K562 (cell line): ENCODE results near the gene PDGFA. TPM values are rescaled to one million over a fixed set of nuclear protein-coding genes. Genes with fewer than 3 reads are reported as not detected.

Experiments used
- ATAC-seq: fragments of 200-7000 bp; cut with Tn5 transposase; 3 replicates; pipeline ENCODE4 v1.9.1; 2020; ENCODE audit warnings: moderate library complexity
- BruUV-seq: library from RNA; stranded (reverse); fragments of 400-500 nt; replicated peaks from 2 replicates; lab custom pipeline; 2021; lab: Mats Ljungman, UMichigan
- CTCF ChIA-PET: fragments of 300-600 bp; formaldehyde crosslinking; extraction: SDS; loops from one replicate; lab custom pipeline; 2021; ENCODE audit warnings: low intra/inter-chr PET ratio; lab: Yijun Ruan, JAX
- POLR2A ChIA-PET: fragments of 300-600, 350-650 bp; sonication (Branson Sonifier 250); formaldehyde crosslinking; extraction: SDS; loops from one replicate; lab custom pipeline; 2021; ENCODE audit warnings: antibody characterized with exemption, inconsistent platforms; lab: Yijun Ruan, JAX
- DNase-seq, 4 experiments: peaks; one replicate each; pipeline versions ENCODE4 v3.0.0 to v3.0.0-alpha.2; 2011 to 2018; ENCODE audit warnings: low spot score in 3 of 4, mixed read lengths in 3 of 4; ENCODE audit errors: extremely low read depth in 1 of 4
- FAIRE-seq: peaks from 2 replicates; lab custom pipeline; 2011; peaks lifted over from hg19 to GRCh38; lab: Jason Lieb, UNC
- H2AFZ ChIP-seq: 2 replicates; pipeline ENCODE4 v1.6.0; 2011; ENCODE audit warnings: low read depth, low read length, control low read depth, inconsistent platforms
- H3K27ac ChIP-seq: fragments of 200-600 bp; 3 replicates; pipeline ENCODE4 v1.8.0; 2011; ENCODE audit warnings: low read depth, mild to moderate bottlenecking, control low read depth, inconsistent platforms, low read length, moderate library complexity, mixed read lengths; ENCODE audit errors: extremely low read depth
- H3K27me3 ChIP-seq, 2 experiments: fragments of 300-600 bp in 1 of 2; 2 replicates in 1 of 2; 3 replicates in 1 of 2; pipeline versions ENCODE4 v1.6.0 to v1.8.0; 2011; ENCODE audit warnings: inconsistent platforms in 2 of 2, low read length in 2 of 2, mild to moderate bottlenecking in 1 of 2, mixed read lengths in 1 of 2, moderate library complexity in 1 of 2; ENCODE audit not compliant: control insufficient read depth in 2 of 2, insufficient read depth in 2 of 2
- H3K36me3 ChIP-seq: fragments of 300-600 bp; 3 replicates; pipeline ENCODE4 v1.8.0; 2011; ENCODE audit warnings: mild to moderate bottlenecking, low read length, inconsistent platforms; ENCODE audit not compliant: control insufficient read depth, insufficient read depth
- H3K4me1 ChIP-seq, 2 experiments: fragments of 200-600 bp in 1 of 2; replicated peaks in 1 of 2; 2 replicates in 1 of 2; 3 replicates in 1 of 2; pipeline versions ENCODE4 v1.5.1 to v1.8.0; 2011; ENCODE audit warnings: inconsistent platforms in 2 of 2, low read length in 2 of 2, mild to moderate bottlenecking in 1 of 2, mixed read lengths in 1 of 2, moderate library complexity in 1 of 2; ENCODE audit not compliant: control insufficient read depth in 2 of 2, insufficient read depth in 2 of 2
- H3K4me2 ChIP-seq: 2 replicates; pipeline ENCODE4 v1.6.1; 2011; ENCODE audit warnings: low read length, control low read depth, inconsistent platforms, mixed read lengths; ENCODE audit not compliant: insufficient read depth
- H3K4me3 ChIP-seq: fragments of 200-600 bp; sonication (generic), shearing (Covaris generic); 2 replicates; pipeline ENCODE4 v1.5.1; 2016; ENCODE audit warnings: control low read depth, inconsistent platforms
- H3K79me2 ChIP-seq: fragments of 200-600 bp; 3 replicates; pipeline ENCODE4 v1.8.0; 2011; ENCODE audit warnings: low read length, inconsistent platforms; ENCODE audit not compliant: control insufficient read depth, insufficient read depth
- H3K9ac ChIP-seq, 2 experiments: 2 replicates each; pipeline versions ENCODE4 v1.6.0 to v1.6.1; 2011; ENCODE audit warnings: low read depth in 2 of 2, low read length in 2 of 2, control low read depth in 1 of 2, inconsistent platforms in 1 of 2, mild to moderate bottlenecking in 1 of 2, mixed read lengths in 1 of 2; ENCODE audit not compliant: insufficient read depth in 1 of 2
- H3K9me1 ChIP-seq: one replicate; pipeline ENCODE4 v1.6.0; 2011; ENCODE audit warnings: inconsistent platforms, mild to moderate bottlenecking, low read length, moderate library complexity; ENCODE audit not compliant: control insufficient read depth, insufficient read depth
- H3K9me3 ChIP-seq: replicated peaks from 2 replicates; pipeline ENCODE4 v1.5.1; 2011; ENCODE audit warnings: low read depth, low read length, inconsistent platforms; ENCODE audit not compliant: control insufficient read depth, insufficient read depth
- H4K20me1 ChIP-seq: replicated peaks from 2 replicates; pipeline ENCODE4 v1.6.1; 2011; ENCODE audit warnings: low read length, inconsistent platforms, mixed read lengths; ENCODE audit not compliant: control insufficient read depth, insufficient read depth
- CHD1 ChIP-seq: fragments of 200-600 bp; sonication (generic); IDR thresholded peaks from one replicate; pipeline ENCODE4 v1.6.1; 2012; ENCODE audit warnings: mild to moderate bottlenecking, moderate library complexity, low read length, inconsistent platforms
- DPF2 ChIP-seq: fragments of 450-650 bp; IDR thresholded peaks from 2 replicates; pipeline ENCODE4 v1.6.1; 2016
- EHMT2 ChIP-seq: fragments of 450-650 bp; IDR thresholded peaks from 2 replicates; pipeline ENCODE4 v1.6.1; 2018; ENCODE audit warnings: antibody characterized with exemption
- KDM1A ChIP-seq, 2 experiments: fragments of 450-650 bp; IDR thresholded peaks; 2 replicates each; pipeline ENCODE4 v1.6.1; 2016; ENCODE audit warnings: mild to moderate bottlenecking in 2 of 2
- KLF1 ChIP-seq: fragments of 450-650 bp; IDR thresholded peaks from 2 replicates; pipeline ENCODE4 v1.6.1; 2016; ENCODE audit warnings: missing genetic modification characterization, missing compliant biosample characterization
- MTA1 ChIP-seq: fragments of 450-650 bp; IDR thresholded peaks from 2 replicates; pipeline ENCODE4 v1.6.1; 2017; ENCODE audit warnings: borderline replicate concordance
- TCFL5 ChIP-seq: fragments of 250-450 bp; sonication (Bioruptor Pico); conservative IDR thresholded peaks from 2 replicates; pipeline ENCODE4 v1.6.1; 2021; ENCODE audit warnings: mild to moderate bottlenecking, moderate library complexity, matching md5 sums
- ZNF146 ChIP-seq: IDR thresholded peaks from one replicate; pipeline ENCODE4 v1.6.1; 2018; ENCODE audit warnings: missing compliant biosample characterization; ENCODE audit not compliant: unreplicated experiment
- ZNF174 ChIP-seq: fragments of 250-450 bp; sonication (Bioruptor Pico); IDR thresholded peaks from 2 replicates; pipeline ENCODE4 v1.4.0; 2020; ENCODE audit warnings: mild to moderate bottlenecking
- ZNF3 ChIP-seq: fragments of 250-450 bp; sonication (Bioruptor Pico); IDR thresholded peaks from 2 replicates; pipeline ENCODE4 v1.5.0; 2021; ENCODE audit warnings: mild to moderate bottlenecking, moderate library complexity
- WGBS: fragments of 100-300 bp; shearing (Covaris generic); methylation state at CpG from one replicate; pipeline ENCODE4 v1.1.6; 2016; ENCODE audit warnings: low coverage, mixed read lengths; ENCODE audit not compliant: insufficient coverage; ENCODE audit errors: missing lambda C conversion rate; 5-methylcytosine and 5-hydroxymethylcytosine counted together
- in situ Hi-C: fragments of 300-500 bp; cut with MboI; formaldehyde crosslinking; loops from 4 replicates; pipeline ENCODE4 v1.15.0; 2018; ENCODE audit warnings: inconsistent platforms, mixed read lengths
- intact Hi-C: fragments of 100-400 bp; cut with micrococcal nuclease; formaldehyde crosslinking; loops from 2 replicates; pipeline ENCODE4 v1.14.2; 2022
- polyA plus RNA-seq, 8 experiments: library from polyadenylated mRNA; depleted of rRNA in 4 of 8; stranded (reverse) in 5 of 8; unstranded in 3 of 8; fragments of >200 nt; fragmentation: Nextera tagmentation in 2 of 8; fragmentation: Illumina TruSeq in 1 of 8; extraction: Ambion mirVana in 2 of 8; extraction: Trizol in 1 of 8; gene quantifications; 2 replicates each; pipeline versions ENCODE4 v1.2.1 to v1.2.3, GENCODE V29; 2011 to 2014; ENCODE audit warnings: inconsistent platforms in 1 of 8, missing spikeins in 1 of 8
- total RNA-seq, 7 experiments: library from RNA; depleted of rRNA in 6 of 7; stranded (reverse); fragments of >200 nt in 6 of 7; fragmentation: Illumina TruSeq in 2 of 7; extraction: Trizol in 2 of 7; gene quantifications; 2 replicates each; pipeline versions ENCODE4 v1.2.1 to v1.2.3, GENCODE V29; 2011 to 2021; ENCODE audit warnings: low replicate concordance in 1 of 7
- TF ChIP-seq, protein P1 (sequence below): fragments of 450-650 bp; formaldehyde crosslinking; IDR thresholded peaks from 2 replicates; pipeline ENCODE4 v1.4.0; 2022; ENCODE audit warnings: missing genetic modification characterization

The PDGFA gene
- total and polyA plus RNA-seq, 9 of the 15 experiments (the other 6 are each of a cell fraction or from before 2014, with no cell fraction given), result 2.5 to 10.2 (median 4.6) TPM

- ChIA-PET CTCF (no interaction called here), POLR2A (no interaction called here)
- Histone ChIP-seq H2AFZ (no peak overlapping the region), H3K36me3 (no peaks in the 10 kb centered on the region; the same call in 2 of the 3 replicates), H3K9ac (no peak overlapping the region), H3K9me3 (no peaks in the 10 kb centered on the region), H3K27ac (no peak overlapping the region), H3K9me1 (no peaks in the 10 kb centered on the region), H3K4me1 (peaks cover 0 to 29% of the 10 kb centered on the region in 2 experiments; a peak in 2 of 5 replicates), H3K4me2 (no peak overlapping the region), H3K27me3 (no peaks in the 10 kb centered on the region), H4K20me1 (no peaks in the 10 kb centered on the region), H3K4me3 (no peak overlapping the region), H3K79me2 (no peaks in the 10 kb centered on the region)
- WGBS, result 82% methylated on average over 2 of the region's 3 CpGs
- TF ChIP-seq CHD1 (no peak), DPF2 (no peak), EHMT2 (0 out of 2 replicates have a peak, but pooled peaks have one; percentile 18), KLF1 (tag) (no peak), ZNF146 (CRISPR knock-in tag) (peak; percentile 62), MTA1 (no peak), ZNF3 (CRISPR knock-in tag) (no peak), TCFL5 (CRISPR knock-in tag) (no peak), ZNF174 (CRISPR knock-in tag) (no peak), KDM1A (IDR thresholded peaks at IDR 0.05) (peak in 1 of 2 experiments; percentile 44; a peak in 2 of 4 replicates)
- TF ChIP-seq, protein P1, sequence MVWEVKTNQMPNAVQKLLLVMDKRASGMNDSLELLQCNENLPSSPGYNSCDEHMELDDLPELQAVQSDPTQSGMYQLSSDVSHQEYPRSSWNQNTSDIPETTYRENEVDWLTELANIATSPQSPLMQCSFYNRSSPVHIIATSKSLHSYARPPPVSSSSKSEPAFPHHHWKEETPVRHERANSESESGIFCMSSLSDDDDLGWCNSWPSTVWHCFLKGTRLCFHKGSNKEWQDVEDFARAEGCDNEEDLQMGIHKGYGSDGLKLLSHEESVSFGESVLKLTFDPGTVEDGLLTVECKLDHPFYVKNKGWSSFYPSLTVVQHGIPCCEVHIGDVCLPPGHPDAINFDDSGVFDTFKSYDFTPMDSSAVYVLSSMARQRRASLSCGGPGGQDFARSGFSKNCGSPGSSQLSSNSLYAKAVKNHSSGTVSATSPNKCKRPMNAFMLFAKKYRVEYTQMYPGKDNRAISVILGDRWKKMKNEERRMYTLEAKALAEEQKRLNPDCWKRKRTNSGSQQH (CRISPR knock-in tag), result peak; percentile 32; the same call in 1 of the 2 replicates
- in situ Hi-C loops (no loop called here), intact Hi-C loops (no loop called here)
- FAIRE-seq (no peak), ATAC-seq (no peak), DNase-seq (no peak)
- BruUV-seq, result no TSS peak
Measured at GRCh38 chr7:567305-567883, 47.7 kb upstream of the PDGFA start.
